GM19438 (cell line): ENCODE measurements around the gene HCN2.
"Not testable (repeated sequence)": the region's sequence is repeated elsewhere in the genome, so short reads cannot be mapped to it uniquely, and the experiment has no call there.

Experiments used
- ATAC-seq: cut with Tn5 transposase; IDR thresholded peaks from one replicate; pipeline ENCODE4 v1.9.1; 2021; ENCODE audit warnings: low read depth; ENCODE audit not compliant: unreplicated experiment

Gene HCN2

GRCh38 chr19:602391-603301, 13.0 kb downstream of the HCN2 start:
- no peak for ATAC-seq

GRCh38 chr19:603302-603639, 13.6 kb downstream of the HCN2 start:
- not testable (repeated sequence) for ATAC-seq

GRCh38 chr19:603779-604178, 14.1 kb downstream of the HCN2 start:
- not testable (repeated sequence) for ATAC-seq

GRCh38 chr19:604355-604754, 14.7 kb downstream of the HCN2 start:
- ATAC-seq, result no peak

- not testable (repeated sequence) for ATAC-seq
Observed at GRCh38 chr19:605061-605971, 15.6 kb downstream of the HCN2 start.

GRCh38 chr19:607301-608154, 17.8 kb downstream of the HCN2 start:
- no peak for ATAC-seq

- ATAC-seq, result no peak
Observed at GRCh38 chr19:608155-609003, 18.7 kb downstream of the HCN2 start.

- ATAC-seq, result no peak
Observed at GRCh38 chr19:609004-609346, 19.3 kb downstream of the HCN2 start.

GRCh38 chr19:610071-610800, 20.6 kb downstream of the HCN2 start:
- no peak for ATAC-seq

- ATAC-seq, result no peak
Observed at GRCh38 chr19:610801-611480, 21.3 kb downstream of the HCN2 start.

GRCh38 chr19:611481-611868, 21.8 kb downstream of the HCN2 start:
- ATAC-seq, result no peak

GRCh38 chr19:612941-613340, 23.3 kb downstream of the HCN2 start:
- no peak for ATAC-seq

- no peak for ATAC-seq
Observed at GRCh38 chr19:613732-614567, 24.3 kb downstream of the HCN2 start.

GRCh38 chr19:615619-616018, 25.9 kb downstream of the HCN2 start:
- ATAC-seq, result no peak

- no peak for ATAC-seq
Observed at GRCh38 chr19:616062-616700, 26.5 kb downstream of the HCN2 start.

- no peak for ATAC-seq
Observed at GRCh38 chr19:616747-617526, 27.3 kb downstream of the HCN2 start.
